Rectal smooth muscle tissue (tissue), 1 donor: ENCODE data around the gene PFDN2.
A peak's percentile ranks its signal among the peaks of the same experiment; 100 is the strongest.
"Not testable (repeated sequence)": the region's sequence is repeated elsewhere in the genome, so short reads cannot be mapped to it uniquely, and the experiment has no call there.

Experiments
- H3K27ac ChIP-seq: one replicate; pipeline ENCODE4 v1.7.0; 2013; ENCODE audit warnings: low read depth, low read length, inconsistent platforms
- H3K27me3 ChIP-seq: one replicate; pipeline ENCODE4 v1.7.0; 2013; ENCODE audit warnings: low read length; ENCODE audit not compliant: control insufficient read depth, insufficient read depth
- H3K36me3 ChIP-seq: one replicate; pipeline ENCODE4 v1.7.0; 2013; ENCODE audit warnings: low read length; ENCODE audit not compliant: control insufficient read depth, insufficient read depth
- H3K4me1 ChIP-seq: one replicate; pipeline ENCODE4 v1.7.0; 2013; ENCODE audit warnings: low read length; ENCODE audit not compliant: control insufficient read depth, insufficient read depth
- H3K4me3 ChIP-seq: one replicate; pipeline ENCODE4 v1.7.0; 2013; ENCODE audit warnings: low read length
- H3K9ac ChIP-seq: one replicate; pipeline ENCODE4 v1.7.0; 2013; ENCODE audit warnings: low read length

The PFDN2 gene

DNA sequence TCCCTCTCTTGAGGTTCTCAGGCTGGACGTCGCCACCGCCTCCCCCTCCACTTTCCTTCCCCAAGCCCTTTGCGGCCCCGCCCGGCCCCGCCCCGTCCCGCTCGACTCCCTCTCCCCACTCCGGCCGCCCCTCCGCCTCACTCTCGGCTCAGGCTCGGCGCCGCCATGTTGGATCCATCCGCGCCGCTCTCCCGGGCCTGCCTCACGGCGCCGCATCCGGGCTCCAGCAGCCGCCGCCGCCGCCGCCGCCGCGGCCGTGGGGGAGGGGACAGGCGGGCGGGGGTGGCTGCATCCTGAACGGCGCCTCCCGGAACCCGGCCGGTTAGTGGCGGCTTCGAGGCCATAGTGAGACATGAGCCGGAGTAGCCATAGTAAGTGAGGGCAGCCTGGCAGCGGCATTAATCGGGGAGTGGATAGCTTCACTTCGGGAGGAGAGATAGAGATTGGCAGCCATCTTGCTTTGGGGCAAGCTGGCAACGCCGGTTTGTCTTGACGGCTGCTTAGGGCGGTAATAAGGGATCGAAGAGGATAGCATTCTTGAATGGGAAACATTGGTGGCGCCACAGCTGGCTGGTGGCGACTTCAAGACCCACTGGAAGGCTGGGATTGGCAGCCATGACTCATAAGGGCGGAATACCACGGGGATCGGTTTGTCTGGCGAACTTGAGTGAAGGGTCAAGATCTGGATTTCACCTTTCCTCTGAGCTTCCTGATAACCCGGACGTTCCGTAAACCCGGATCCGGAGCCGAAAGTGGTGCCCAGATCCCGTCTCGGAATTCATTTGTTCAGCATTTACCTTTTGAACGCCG, 14.8 kb upstream of the PFDN2 start, which contains the start of gene DEDD:
TSS of gene DEDD (minus strand) at position 258 of the 810 bp plus-strand sequence. CDS start 8,205 bp downstream, outside the sequence.
- no peaks in the 10 kb centered on the region for H3K27me3 ChIP-seq
- H3K36me3 ChIP-seq: peaks cover 8% of the 10 kb centered on the region

DNA sequence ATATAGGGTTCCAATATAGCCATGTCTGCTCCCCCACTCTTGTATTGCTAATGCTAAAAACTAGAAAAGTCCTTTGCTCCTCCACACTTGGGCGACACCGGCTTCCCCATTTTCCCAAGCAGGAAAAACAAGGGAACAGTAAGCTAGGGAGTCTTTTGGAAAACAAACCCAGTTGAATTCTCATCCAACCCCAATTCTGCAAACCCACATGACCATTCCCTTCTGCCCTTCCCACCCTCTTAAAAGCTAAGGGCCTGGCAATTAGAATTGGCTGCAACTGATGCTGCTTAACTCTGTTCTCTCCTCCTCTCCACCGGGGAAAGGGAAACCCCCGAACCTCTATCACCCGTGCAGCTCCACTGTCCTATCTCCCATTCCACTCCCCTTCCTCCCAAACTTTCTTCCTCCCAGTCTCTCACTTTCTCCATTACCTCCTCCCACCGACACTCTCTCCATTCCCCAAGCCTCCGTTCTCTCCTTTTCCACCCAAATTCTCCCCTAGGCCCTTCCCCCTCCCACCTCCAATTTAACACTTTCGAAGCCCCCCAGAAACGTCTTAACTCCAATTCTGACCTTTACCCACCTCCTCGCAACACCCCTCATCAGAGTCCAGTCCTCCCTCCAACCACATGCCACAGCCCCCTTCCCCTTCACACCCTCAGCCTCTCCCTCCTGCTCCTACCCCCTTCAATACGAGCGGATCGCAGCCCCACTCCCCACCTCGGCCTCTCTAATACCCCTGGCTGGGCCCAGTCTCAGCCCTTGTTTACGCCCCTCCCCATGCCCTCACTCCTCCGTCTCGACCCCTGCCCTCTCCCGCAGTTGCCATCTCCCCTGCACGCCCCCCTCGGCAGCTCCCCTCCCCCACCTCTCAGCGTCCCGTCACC, 13.9 kb upstream of the PFDN2 start:
- Histone ChIP-seq H3K27ac (peak overlapping the region; percentile 93), H3K9ac (peak overlapping the region; percentile 82), H3K27me3 (no peaks in the 10 kb centered on the region), H3K36me3 (peaks cover 13% of the 10 kb centered on the region), H3K4me1 (peaks cover 4% of the 10 kb centered on the region), H3K4me3 (peak overlapping the region; percentile 98)

More for the DNA sequence above, 14.8 kb upstream of the PFDN2 start, which contains the start of gene DEDD:
- peak within 1 kb of the TSS; percentile 93 for H3K27ac ChIP-seq
- H3K4me1 ChIP-seq: peaks cover 4% of the 10 kb centered on the region
- H3K4me3 ChIP-seq: peak within 1 kb of the TSS; percentile 98
- peak within 1 kb of the TSS; percentile 82 for H3K9ac ChIP-seq

DNA sequence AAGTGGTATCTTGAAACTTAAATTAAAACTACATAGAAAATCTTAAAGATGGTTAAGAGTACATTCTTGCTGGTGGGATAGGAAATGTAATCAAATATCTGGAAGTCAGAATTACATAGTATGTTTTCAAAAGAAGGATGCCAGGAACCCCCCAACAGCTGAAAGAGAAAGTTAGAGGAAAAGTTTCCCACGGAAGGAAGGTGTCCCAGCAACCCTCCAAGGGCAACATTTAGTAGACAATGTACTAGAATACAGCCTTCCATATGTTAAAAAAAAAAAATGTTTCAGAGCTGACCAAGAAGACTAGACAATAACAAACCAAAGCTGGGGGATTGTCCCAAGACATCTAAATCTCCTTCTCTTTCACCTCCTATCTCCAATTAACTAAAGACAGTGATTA, 12.4 kb upstream of the PFDN2 start:
- Histone ChIP-seq H3K4me3 (no peak overlapping the region), H3K4me1 (peaks cover 4% of the 10 kb centered on the region), H3K27me3 (no peaks in the 10 kb centered on the region), H3K9ac (no peak overlapping the region), H3K27ac (no peak overlapping the region), H3K36me3 (peaks cover 15% of the 10 kb centered on the region)

DNA sequence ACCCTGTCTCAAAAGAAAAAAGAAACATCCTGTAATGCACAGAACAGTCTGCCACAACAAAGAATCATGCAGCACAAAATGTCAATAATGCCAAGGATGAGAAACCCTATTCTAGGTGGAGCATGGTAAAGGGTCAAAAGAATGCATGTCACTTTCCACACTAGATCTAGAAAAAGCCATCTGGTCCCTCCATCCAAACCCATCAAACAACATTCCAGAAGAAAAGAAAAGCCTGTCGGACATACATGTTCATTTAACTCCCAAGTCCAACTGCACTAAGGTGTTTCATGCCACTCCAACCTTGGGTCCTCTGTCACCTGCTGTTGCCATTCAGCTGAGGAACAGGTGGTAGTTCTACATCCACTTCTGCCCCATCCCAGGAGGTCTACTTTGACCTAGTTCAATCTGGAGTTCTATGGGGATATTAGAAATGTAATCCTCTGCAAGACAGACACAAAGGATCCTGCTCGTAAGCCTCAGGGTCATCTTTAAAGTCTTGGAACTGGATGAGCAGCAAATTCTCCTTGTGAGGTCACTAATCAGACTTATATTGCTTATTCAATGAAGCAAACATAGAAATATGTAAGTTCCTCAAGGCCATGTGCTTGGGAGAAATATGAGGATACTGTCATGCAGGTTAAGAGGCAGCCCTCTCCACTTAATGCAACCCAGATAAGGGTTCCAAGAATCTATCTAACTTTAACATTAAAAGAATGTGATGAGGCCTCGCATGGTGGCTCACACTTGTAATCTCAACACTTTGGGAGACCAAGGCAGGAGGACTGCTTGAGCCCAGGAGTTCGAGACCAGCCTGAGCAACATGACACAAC, 11.0 kb upstream of the PFDN2 start:
- Histone ChIP-seq H3K9ac (no peak overlapping the region), H3K27me3 (no peaks in the 10 kb centered on the region), H3K4me3 (no peak overlapping the region), H3K36me3 (peaks cover 21% of the 10 kb centered on the region), H3K4me1 (peaks cover 4% of the 10 kb centered on the region), H3K27ac (no peak overlapping the region)

DNA sequence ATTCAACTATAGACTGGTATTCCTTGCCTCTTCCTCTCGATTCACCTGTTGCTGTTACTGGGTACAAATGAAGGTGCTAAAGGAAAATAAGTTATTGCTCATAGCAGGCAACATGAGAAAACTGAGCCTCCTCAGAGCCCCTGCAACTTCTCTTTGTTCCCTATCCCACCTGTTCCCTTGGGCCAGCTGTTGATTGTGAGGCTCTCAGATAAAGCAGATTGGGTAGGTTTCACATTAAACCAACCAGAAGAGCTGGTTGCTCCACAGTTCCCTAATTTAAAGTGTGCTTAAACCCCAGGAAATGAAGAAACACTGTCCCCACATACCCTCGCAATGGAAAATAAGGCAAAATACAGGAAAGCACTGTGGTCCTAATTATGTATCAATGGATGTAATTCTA, 9.8 kb upstream of the PFDN2 start:
- H3K36me3 ChIP-seq: peaks cover 24% of the 10 kb centered on the region
- H3K27ac ChIP-seq: no peak overlapping the region
- no peaks in the 10 kb centered on the region for H3K27me3 ChIP-seq
- no peak overlapping the region for H3K4me3 ChIP-seq
- no peak overlapping the region for H3K9ac ChIP-seq
- no peaks in the 10 kb centered on the region for H3K4me1 ChIP-seq

DNA sequence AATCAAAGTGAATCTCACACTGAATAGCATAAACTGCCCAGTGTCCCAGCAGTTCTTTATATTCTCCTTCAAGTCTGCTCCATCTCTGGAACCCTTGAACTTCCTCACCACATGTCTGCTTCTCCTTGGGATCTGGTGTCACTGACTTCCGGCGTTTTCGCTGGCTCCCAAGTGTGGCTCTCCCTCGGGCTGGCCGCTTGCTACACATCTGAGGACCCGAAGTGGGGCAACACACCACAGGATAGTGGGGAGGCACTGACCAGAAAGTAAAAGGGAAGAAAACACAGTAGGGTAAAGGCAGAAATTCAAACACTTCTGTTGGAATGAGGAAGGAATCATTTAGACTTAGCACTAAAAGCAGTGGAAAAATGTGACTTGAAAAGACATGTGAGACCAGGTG, 5.1 kb upstream of the PFDN2 start:
- no peak overlapping the region for H3K4me3 ChIP-seq
- H3K27me3 ChIP-seq: no peaks in the 10 kb centered on the region
- peaks cover 15% of the 10 kb centered on the region for H3K4me1 ChIP-seq
- no peak overlapping the region for H3K27ac ChIP-seq
- peaks cover 40% of the 10 kb centered on the region for H3K36me3 ChIP-seq
- H3K9ac ChIP-seq: no peak overlapping the region

DNA sequence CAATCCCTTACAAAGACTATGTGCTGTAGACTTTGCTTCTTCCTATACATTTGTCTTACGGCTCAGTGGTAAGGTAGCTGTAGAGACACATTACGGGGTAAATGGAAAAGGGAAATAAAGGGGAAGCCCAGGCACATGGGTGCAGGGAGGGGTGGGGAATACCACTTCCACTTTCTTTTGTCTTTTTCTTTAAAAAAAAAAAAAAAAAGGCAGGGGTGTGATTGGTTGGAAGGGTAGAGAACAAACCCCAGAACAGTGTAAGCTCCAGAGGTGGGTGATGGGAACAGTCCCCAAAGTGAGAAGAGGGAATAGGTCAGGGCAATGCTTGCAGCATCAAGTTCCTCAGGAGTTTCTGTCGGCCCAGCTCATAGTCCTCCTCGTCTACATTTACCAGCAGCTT, 4.0 kb upstream of the PFDN2 start:
- Histone ChIP-seq H3K4me1 (peaks cover 15% of the 10 kb centered on the region), H3K27ac (no peak overlapping the region)

DNA sequence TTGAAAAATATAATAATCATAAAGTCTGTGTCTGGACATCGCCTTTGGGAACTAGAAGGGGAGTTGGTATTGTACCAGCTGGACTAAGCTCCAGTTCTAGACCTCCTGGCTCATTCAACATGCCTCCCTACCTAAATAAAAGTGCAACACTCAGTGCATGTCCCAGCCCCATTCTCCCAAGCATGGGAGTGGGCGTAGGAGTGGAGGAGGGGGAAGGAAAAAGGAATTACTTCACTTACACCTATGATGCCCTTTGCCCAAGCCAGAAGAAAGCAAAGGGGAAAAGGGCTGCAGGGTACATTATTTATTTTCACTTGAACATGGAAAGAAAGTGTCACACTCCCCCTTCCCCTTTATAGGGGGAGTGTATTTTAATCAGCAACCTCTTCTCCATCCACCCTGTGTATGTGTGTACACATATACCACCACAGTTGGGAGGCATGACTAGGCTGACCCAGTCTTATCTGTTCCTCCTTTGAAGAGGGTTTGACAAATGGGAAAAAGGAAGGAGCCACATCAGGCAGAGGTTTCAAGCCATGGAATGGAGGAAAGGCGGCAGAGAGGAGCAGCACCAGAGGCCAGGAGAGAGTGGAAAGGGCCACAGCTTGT, 3.3 kb upstream of the PFDN2 start:
- Histone ChIP-seq H3K36me3 (peaks cover 32% of the 10 kb centered on the region), H3K27me3 (no peaks in the 10 kb centered on the region), H3K4me1 (peaks cover 15% of the 10 kb centered on the region), H3K9ac (no peak overlapping the region), H3K4me3 (no peak overlapping the region), H3K27ac (no peak overlapping the region)

More for the DNA sequence above, 4.0 kb upstream of the PFDN2 start:
- Histone ChIP-seq H3K36me3 (peaks cover 32% of the 10 kb centered on the region), H3K9ac (no peak overlapping the region), H3K27me3 (no peaks in the 10 kb centered on the region), H3K4me3 (no peak overlapping the region)

DNA sequence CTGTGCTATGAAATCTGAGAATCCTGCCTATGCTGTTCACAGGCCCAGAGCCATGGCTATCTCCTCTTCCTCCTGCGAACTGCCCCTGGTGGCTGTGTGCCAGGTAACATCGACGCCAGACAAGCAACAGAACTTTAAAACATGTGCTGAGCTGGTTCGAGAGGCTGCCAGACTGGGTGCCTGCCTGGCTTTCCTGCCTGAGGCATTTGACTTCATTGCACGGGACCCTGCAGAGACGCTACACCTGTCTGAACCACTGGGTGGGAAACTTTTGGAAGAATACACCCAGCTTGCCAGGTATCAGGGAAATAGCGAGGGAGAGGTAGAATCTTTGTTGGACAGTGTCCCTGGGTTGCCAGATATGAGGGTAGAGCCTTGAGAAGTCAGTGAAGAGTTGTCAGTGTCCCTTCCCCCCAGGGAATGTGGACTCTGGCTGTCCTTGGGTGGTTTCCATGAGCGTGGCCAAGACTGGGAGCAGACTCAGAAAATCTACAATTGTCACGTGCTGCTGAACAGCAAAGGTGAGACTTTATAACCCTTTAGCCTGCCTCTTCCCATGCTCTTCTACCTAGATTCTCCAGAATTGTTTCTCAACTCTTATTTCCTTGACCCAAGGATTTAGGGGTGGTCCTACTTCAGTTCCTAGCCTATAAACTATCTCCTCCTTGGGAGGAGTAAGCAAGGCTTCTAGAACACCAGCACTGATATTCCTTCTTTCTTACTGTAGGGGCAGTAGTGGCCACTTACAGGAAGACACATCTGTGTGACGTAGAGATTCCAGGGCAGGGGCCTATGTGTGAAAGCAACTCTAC, 1.5 kb upstream of the PFDN2 start:
- Histone ChIP-seq H3K27me3 (no peaks in the 10 kb centered on the region), H3K4me1 (peaks cover 15% of the 10 kb centered on the region), H3K4me3 (peak overlapping the region; percentile 91), H3K9ac (no peak overlapping the region), H3K36me3 (peaks cover 29% of the 10 kb centered on the region), H3K27ac (peak overlapping the region; percentile 94)

DNA sequence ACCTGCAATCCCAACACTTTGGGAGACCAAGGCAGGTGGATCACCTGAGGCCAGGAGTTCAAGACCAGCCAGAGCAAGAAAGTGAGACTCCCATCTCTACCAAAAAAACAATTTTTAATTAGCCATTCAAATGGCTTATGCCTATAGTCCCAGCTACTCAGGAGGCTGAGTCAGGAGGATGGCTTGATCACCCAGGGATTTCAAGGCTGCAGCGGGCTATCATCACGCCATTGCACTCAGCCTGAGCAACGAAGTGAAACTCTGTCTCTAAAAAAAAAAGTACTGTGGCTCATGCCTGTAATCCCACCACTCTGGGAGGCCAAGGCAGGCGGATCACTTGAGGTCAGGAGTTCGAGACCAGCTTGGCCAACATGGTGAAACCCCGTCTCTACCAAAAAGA, 1.9 kb downstream of the PFDN2 start:
- H3K4me3 ChIP-seq, H3K27ac ChIP-seq, H3K36me3 ChIP-seq, H3K9ac ChIP-seq, H3K27me3 ChIP-seq: not testable (repeated sequence)
- peaks cover 15% of the 10 kb centered on the region for H3K4me1 ChIP-seq

DNA sequence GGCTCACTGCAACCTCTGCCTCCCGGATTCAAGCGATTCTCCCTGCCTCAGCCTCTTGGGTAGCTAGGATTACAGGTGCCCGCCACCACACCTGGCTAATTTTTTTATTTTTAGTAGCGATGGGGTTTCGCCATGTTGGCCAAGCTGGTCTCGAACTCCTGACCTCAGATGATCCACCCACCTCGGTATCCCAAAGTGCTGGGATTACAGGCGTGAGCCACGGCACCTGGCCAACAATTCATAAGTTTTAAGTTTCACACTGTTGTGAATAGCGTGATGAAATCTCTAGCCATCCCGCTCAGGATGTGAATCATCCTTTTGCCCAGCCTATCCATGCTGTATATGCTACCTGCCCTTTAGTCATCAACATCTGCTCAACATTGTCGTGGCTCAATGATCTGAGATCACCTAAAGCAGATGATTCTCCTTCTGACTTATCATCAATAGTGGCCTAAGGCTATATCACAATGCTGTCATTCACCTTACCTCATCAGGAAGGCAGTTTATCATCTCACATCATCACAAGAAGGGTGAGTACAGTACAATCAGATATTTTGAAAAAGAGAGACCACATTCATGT, 2.6 kb downstream of the PFDN2 start:
- Histone ChIP-seq H3K27ac (no peak overlapping the region), H3K27me3 (no peaks in the 10 kb centered on the region), H3K9ac (no peak overlapping the region), H3K4me1 (peaks cover 15% of the 10 kb centered on the region), H3K36me3 (peaks cover under 1% of the 10 kb centered on the region), H3K4me3 (no peak overlapping the region)
